ENCODE measurements around the gene CARD14.

Gene CARD14

GRCh38 chr17:80126449-80126715 is 43.4 kb upstream of the CARD14 start:
- TF ChIP-seq, protein P1, sequence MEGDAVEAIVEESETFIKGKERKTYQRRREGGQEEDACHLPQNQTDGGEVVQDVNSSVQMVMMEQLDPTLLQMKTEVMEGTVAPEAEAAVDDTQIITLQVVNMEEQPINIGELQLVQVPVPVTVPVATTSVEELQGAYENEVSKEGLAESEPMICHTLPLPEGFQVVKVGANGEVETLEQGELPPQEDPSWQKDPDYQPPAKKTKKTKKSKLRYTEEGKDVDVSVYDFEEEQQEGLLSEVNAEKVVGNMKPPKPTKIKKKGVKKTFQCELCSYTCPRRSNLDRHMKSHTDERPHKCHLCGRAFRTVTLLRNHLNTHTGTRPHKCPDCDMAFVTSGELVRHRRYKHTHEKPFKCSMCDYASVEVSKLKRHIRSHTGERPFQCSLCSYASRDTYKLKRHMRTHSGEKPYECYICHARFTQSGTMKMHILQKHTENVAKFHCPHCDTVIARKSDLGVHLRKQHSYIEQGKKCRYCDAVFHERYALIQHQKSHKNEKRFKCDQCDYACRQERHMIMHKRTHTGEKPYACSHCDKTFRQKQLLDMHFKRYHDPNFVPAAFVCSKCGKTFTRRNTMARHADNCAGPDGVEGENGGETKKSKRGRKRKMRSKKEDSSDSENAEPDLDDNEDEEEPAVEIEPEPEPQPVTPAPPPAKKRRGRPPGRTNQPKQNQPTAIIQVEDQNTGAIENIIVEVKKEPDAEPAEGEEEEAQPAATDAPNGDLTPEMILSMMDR (IDR thresholded peaks at IDR 0.05; ENCODE audit: low read depth, low read length) = no peak
- DNase-seq (ENCODE audit: extremely low read depth, low read depth) = no peak

- DNase-seq (ENCODE audit: extremely low read depth, low read depth) = no peak
- TF ChIP-seq, protein P1 (IDR thresholded peaks at IDR 0.05; ENCODE audit: low read depth, low read length) = no peak
These were observed 40.7 kb upstream of the CARD14 start for GRCh38 chr17:80129006-80129565.

DNA sequence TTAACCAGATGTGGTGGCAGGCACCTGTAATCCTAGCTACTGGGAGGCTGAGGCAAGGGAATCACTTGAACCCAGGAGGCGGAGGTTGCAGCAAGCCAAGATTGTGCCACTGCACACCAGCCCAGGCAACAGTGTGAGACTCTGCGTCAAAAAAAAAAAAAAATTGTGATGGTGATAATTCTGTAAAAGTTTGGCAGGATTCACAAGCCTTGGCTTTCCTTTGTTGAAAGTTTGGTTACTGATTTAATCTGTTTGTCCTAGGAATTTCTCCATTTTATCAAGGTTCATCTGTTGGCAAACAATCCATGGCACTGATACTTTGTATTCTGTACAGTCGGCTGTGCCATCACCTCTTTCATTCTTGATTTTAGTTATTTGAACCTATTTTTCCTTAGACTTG is 38.8 kb upstream of the CARD14 start:
- TF ChIP-seq, protein P1 (IDR thresholded peaks at IDR 0.05; ENCODE audit: low read depth, low read length) = no peak
- no peak for DNase-seq (ENCODE audit: extremely low read depth, low read depth)

DNA sequence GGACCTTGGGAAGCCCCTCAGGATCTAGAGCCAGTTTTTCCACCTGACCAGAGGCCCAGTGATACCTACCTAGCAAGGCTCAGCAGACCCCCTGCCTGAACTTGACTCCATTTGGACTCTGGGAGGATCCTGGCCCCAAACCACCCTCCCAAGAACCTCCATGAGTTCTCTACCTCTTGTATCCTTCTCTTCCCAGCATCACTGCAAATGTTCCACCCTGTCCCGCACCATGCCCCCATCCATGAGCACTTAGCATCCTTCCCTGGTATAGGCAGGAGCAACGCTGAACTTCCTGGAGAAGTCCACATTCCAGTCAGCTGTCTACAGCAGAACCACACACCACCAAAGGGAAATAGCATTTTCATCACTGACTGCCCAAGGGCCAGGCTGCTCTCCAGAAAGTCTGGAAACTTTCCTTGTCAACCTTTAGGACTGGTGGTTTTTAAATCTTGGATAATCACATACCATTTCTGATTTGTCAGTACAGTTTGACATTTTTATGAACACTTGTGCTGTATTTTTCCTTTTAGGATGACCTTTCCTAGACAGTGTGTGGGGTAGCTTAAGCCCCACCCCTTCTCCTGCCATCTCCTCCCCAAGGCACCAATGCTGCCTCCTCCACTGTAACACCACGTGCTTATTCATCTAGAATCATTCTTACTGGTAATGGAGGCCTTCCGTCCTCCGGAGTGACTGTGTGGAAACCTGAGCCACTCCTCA is 36.8 kb upstream of the CARD14 start:
- TF ChIP-seq, protein P1 (IDR thresholded peaks at IDR 0.05; ENCODE audit: low read depth, low read length) = no peak

DNA sequence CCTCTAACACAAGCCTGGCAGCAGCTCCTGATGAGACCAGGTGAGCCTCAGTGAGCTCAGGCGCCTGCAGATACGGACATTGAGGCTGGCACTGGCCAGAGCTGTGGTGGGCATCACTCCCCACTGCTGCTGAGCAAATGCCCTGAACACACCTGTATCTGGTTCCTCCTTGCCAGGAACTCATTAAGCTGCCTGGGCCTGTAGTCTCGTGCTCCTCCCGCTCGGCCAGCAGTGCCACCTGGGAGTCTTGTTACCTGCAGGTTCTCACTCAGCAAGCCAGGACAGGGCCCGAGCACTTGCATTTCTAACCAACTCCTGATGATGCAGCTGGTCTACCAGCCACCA is 36.2 kb upstream of the CARD14 start:
- TF ChIP-seq, protein P1 (IDR thresholded peaks at IDR 0.05; ENCODE audit: low read depth, low read length) = no peak
- DNase-seq (ENCODE audit: extremely low read depth, low read depth) = no peak

More for the DNA sequence above, 36.8 kb upstream of the CARD14 start:
- DNase-seq (ENCODE audit: extremely low read depth, low read depth) = no peak

DNA sequence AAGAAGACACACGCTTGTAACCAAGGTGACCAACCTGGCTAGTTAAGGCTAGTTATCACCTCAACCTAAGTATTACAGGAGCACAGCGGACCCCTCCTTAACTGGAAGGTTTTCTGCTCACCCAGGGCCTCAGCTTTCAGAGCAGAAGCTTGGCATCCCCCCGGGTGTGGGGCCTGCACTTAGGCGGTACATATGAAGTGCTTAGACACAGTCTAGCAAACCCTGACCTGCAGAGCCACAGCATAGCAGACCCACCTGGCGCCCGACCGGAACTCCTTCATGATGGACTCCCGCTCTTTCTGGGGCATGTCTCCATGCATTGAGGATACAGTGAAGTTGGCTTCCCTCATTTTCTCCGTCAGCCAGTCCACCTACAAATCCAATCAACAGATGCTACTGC is 32.7 kb upstream of the CARD14 start:
- TF ChIP-seq, protein P1 (IDR thresholded peaks at IDR 0.05; ENCODE audit: low read depth, low read length) = no peak
- DNase-seq (ENCODE audit: extremely low read depth, low read depth) = no peak

- DNase-seq (ENCODE audit: extremely low read depth, low read depth) = no peak
- TF ChIP-seq, protein P1 (IDR thresholded peaks at IDR 0.05; ENCODE audit: low read depth, low read length) = no peak
These were observed 30.9 kb upstream of the CARD14 start for GRCh38 chr17:80138856-80139426.

All from AG09319 (cell line).